WTC11 (cell line): ENCODE data around the gene RPS28.
"Not testable (repeated sequence)": the region's sequence is repeated elsewhere in the genome, so short reads cannot be mapped to it uniquely, and the experiment has no call there.

Experiments used
- FOXJ3 ChIP-seq: sonication (generic); formaldehyde crosslinking; IDR thresholded peaks from 2 replicates; pipeline ENCODE4 v1.9.0; 2021; ENCODE audit warnings: missing genetic modification reagents, mild to moderate bottlenecking, borderline replicate concordance
- JUN ChIP-seq: sonication (generic); formaldehyde crosslinking; IDR thresholded peaks from 2 replicates; pipeline ENCODE4 v1.8.0; 2023; ENCODE audit warnings: mild to moderate bottlenecking, missing genetic modification reagents
- KAT7 ChIP-seq: sonication (generic); formaldehyde crosslinking; IDR thresholded peaks from 2 replicates; pipeline ENCODE4 v1.8.1; 2023; ENCODE audit warnings: missing genetic modification reagents, mild to moderate bottlenecking, borderline replicate concordance
- SP1 ChIP-seq: sonication (generic); formaldehyde crosslinking; conservative IDR thresholded peaks from 2 replicates; pipeline ENCODE4 v1.8.1; 2022; ENCODE audit warnings: missing genetic modification reagents
- TF ChIP-seq, protein P1 (sequence below): sonication (generic); formaldehyde crosslinking; IDR thresholded peaks from 2 replicates; pipeline ENCODE4 v1.8.0; 2022; ENCODE audit warnings: mild to moderate bottlenecking, missing genetic modification reagents
- TF ChIP-seq, protein P2 (sequence below): fragments of 250-450 bp; sonication (Bioruptor Pico); IDR thresholded peaks from 2 replicates; pipeline ENCODE4 v1.9.0; 2021; ENCODE audit warnings: mild to moderate bottlenecking, borderline replicate concordance
- TF ChIP-seq, protein P3 (sequence below): sonication (generic); formaldehyde crosslinking; IDR thresholded peaks from 2 replicates; pipeline ENCODE4 v1.8.0; 2022; ENCODE audit warnings: mild to moderate bottlenecking, missing genetic modification reagents
- TF ChIP-seq, protein P4 (sequence below): sonication (generic); formaldehyde crosslinking; IDR thresholded peaks from 2 replicates; pipeline ENCODE4 v1.8.1; 2023; ENCODE audit warnings: mild to moderate bottlenecking, missing genetic modification reagents
- TF ChIP-seq, protein P5 (sequence below): sonication (generic); formaldehyde crosslinking; IDR thresholded peaks from 2 replicates; pipeline ENCODE4 v1.8.0; 2023; ENCODE audit warnings: mild to moderate bottlenecking, missing genetic modification reagents
- TF ChIP-seq, protein P6 (sequence below): fragments of 200-600 bp; IDR thresholded peaks from 2 replicates; pipeline ENCODE4 v1.8.0; 2022; ENCODE audit warnings: antibody characterized with exemption
- TF ChIP-seq, protein P7 (sequence below): fragments of 250-450 bp; sonication (Bioruptor Pico); IDR thresholded peaks from 2 replicates; pipeline ENCODE4 v1.8.0; 2021; ENCODE audit warnings: mild to moderate bottlenecking

DNA sequence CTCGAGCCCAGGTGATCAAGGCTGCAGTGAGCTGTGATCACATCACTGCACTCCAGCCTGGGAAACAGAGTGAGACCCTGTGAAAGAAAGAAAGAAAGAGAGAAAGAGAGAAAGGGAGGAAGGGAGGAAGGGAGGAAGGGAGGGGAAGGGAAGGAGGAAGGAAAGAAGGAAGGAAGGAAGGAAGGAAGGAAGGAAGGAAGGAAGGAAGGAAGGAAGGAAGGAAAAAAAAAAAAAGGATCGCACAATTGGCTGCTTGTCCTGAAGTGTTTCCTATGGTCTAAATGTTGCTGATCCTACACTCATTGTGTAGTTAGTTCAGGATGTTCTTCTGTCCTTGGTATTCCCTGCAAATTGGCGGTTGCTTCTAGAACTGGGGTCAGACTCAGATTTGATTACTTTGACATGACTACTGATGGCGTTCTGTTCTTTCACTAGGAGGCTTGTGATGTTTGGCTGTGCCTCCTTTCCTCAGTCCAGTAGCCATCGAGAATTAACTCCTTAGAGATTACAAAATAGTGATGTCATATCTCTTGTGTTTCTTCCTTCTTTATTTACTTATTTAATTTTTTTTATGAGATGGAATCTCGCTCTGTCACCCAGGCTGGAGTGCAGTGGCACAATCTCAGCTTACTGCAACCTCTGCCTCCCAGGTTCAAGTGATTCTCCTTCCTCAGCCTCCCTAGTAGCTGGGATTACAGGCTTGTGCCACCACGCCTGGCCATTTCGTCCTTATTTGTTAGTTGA is 28.5 kb downstream of the RPS28 start:
- TF ChIP-seq, protein P1, sequence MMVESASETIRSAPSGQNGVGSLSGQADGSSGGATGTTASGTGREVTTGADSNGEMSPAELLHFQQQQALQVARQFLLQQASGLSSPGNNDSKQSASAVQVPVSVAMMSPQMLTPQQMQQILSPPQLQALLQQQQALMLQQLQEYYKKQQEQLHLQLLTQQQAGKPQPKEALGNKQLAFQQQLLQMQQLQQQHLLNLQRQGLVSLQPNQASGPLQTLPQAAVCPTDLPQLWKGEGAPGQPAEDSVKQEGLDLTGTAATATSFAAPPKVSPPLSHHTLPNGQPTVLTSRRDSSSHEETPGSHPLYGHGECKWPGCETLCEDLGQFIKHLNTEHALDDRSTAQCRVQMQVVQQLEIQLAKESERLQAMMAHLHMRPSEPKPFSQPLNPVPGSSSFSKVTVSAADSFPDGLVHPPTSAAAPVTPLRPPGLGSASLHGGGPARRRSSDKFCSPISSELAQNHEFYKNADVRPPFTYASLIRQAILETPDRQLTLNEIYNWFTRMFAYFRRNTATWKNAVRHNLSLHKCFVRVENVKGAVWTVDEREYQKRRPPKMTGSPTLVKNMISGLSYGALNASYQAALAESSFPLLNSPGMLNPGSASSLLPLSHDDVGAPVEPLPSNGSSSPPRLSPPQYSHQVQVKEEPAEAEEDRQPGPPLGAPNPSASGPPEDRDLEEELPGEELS = not testable (repeated sequence)
- TF ChIP-seq, protein P2, sequence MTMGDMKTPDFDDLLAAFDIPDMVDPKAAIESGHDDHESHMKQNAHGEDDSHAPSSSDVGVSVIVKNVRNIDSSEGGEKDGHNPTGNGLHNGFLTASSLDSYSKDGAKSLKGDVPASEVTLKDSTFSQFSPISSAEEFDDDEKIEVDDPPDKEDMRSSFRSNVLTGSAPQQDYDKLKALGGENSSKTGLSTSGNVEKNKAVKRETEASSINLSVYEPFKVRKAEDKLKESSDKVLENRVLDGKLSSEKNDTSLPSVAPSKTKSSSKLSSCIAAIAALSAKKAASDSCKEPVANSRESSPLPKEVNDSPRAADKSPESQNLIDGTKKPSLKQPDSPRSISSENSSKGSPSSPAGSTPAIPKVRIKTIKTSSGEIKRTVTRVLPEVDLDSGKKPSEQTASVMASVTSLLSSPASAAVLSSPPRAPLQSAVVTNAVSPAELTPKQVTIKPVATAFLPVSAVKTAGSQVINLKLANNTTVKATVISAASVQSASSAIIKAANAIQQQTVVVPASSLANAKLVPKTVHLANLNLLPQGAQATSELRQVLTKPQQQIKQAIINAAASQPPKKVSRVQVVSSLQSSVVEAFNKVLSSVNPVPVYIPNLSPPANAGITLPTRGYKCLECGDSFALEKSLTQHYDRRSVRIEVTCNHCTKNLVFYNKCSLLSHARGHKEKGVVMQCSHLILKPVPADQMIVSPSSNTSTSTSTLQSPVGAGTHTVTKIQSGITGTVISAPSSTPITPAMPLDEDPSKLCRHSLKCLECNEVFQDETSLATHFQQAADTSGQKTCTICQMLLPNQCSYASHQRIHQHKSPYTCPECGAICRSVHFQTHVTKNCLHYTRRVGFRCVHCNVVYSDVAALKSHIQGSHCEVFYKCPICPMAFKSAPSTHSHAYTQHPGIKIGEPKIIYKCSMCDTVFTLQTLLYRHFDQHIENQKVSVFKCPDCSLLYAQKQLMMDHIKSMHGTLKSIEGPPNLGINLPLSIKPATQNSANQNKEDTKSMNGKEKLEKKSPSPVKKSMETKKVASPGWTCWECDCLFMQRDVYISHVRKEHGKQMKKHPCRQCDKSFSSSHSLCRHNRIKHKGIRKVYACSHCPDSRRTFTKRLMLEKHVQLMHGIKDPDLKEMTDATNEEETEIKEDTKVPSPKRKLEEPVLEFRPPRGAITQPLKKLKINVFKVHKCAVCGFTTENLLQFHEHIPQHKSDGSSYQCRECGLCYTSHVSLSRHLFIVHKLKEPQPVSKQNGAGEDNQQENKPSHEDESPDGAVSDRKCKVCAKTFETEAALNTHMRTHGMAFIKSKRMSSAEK = not testable (repeated sequence)
- TF ChIP-seq, protein P3, sequence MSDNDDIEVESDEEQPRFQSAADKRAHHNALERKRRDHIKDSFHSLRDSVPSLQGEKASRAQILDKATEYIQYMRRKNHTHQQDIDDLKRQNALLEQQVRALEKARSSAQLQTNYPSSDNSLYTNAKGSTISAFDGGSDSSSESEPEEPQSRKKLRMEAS (CRISPR knock-in tag) = not testable (repeated sequence)
- TF ChIP-seq, protein P4, sequence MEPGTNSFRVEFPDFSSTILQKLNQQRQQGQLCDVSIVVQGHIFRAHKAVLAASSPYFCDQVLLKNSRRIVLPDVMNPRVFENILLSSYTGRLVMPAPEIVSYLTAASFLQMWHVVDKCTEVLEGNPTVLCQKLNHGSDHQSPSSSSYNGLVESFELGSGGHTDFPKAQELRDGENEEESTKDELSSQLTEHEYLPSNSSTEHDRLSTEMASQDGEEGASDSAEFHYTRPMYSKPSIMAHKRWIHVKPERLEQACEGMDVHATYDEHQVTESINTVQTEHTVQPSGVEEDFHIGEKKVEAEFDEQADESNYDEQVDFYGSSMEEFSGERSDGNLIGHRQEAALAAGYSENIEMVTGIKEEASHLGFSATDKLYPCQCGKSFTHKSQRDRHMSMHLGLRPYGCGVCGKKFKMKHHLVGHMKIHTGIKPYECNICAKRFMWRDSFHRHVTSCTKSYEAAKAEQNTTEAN (CRISPR knock-in tag) = not testable (repeated sequence)
- TF ChIP-seq, protein P5, sequence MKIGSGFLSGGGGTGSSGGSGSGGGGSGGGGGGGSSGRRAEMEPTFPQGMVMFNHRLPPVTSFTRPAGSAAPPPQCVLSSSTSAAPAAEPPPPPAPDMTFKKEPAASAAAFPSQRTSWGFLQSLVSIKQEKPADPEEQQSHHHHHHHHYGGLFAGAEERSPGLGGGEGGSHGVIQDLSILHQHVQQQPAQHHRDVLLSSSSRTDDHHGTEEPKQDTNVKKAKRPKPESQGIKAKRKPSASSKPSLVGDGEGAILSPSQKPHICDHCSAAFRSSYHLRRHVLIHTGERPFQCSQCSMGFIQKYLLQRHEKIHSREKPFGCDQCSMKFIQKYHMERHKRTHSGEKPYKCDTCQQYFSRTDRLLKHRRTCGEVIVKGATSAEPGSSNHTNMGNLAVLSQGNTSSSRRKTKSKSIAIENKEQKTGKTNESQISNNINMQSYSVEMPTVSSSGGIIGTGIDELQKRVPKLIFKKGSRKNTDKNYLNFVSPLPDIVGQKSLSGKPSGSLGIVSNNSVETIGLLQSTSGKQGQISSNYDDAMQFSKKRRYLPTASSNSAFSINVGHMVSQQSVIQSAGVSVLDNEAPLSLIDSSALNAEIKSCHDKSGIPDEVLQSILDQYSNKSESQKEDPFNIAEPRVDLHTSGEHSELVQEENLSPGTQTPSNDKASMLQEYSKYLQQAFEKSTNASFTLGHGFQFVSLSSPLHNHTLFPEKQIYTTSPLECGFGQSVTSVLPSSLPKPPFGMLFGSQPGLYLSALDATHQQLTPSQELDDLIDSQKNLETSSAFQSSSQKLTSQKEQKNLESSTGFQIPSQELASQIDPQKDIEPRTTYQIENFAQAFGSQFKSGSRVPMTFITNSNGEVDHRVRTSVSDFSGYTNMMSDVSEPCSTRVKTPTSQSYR (CRISPR knock-in tag) = not testable (repeated sequence)
- not testable (repeated sequence) for TF ChIP-seq FOXJ3, KAT7, SP1, JUN (CRISPR knock-in tag)
- TF ChIP-seq, protein P6, sequence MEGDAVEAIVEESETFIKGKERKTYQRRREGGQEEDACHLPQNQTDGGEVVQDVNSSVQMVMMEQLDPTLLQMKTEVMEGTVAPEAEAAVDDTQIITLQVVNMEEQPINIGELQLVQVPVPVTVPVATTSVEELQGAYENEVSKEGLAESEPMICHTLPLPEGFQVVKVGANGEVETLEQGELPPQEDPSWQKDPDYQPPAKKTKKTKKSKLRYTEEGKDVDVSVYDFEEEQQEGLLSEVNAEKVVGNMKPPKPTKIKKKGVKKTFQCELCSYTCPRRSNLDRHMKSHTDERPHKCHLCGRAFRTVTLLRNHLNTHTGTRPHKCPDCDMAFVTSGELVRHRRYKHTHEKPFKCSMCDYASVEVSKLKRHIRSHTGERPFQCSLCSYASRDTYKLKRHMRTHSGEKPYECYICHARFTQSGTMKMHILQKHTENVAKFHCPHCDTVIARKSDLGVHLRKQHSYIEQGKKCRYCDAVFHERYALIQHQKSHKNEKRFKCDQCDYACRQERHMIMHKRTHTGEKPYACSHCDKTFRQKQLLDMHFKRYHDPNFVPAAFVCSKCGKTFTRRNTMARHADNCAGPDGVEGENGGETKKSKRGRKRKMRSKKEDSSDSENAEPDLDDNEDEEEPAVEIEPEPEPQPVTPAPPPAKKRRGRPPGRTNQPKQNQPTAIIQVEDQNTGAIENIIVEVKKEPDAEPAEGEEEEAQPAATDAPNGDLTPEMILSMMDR = not testable (repeated sequence)
- TF ChIP-seq, protein P7, sequence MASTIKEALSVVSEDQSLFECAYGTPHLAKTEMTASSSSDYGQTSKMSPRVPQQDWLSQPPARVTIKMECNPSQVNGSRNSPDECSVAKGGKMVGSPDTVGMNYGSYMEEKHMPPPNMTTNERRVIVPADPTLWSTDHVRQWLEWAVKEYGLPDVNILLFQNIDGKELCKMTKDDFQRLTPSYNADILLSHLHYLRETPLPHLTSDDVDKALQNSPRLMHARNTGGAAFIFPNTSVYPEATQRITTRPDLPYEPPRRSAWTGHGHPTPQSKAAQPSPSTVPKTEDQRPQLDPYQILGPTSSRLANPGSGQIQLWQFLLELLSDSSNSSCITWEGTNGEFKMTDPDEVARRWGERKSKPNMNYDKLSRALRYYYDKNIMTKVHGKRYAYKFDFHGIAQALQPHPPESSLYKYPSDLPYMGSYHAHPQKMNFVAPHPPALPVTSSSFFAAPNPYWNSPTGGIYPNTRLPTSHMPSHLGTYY (CRISPR knock-in tag) = not testable (repeated sequence)
